KG1 (cell line): ENCODE data around the gene UPK3BL2.
"Not testable (repeated sequence)": the region's sequence is repeated elsewhere in the genome, so short reads cannot be mapped to it uniquely, and the experiment has no call there.

ENCODE experiments used
- DNase-seq: peaks from one replicate; lab custom pipeline; 2025; lab: John Stamatoyannopoulos, UW

UPK3BL2 gene, protein sequence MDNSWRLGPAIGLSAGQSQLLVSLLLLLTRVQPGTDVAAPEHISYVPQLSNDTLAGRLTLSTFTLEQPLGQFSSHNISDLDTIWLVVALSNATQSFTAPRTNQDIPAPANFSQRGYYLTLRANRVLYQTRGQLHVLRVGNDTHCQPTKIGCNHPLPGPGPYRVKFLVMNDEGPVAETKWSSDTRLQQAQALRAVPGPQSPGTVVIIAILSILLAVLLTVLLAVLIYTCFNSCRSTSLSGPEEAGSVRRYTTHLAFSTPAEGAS

DNA sequence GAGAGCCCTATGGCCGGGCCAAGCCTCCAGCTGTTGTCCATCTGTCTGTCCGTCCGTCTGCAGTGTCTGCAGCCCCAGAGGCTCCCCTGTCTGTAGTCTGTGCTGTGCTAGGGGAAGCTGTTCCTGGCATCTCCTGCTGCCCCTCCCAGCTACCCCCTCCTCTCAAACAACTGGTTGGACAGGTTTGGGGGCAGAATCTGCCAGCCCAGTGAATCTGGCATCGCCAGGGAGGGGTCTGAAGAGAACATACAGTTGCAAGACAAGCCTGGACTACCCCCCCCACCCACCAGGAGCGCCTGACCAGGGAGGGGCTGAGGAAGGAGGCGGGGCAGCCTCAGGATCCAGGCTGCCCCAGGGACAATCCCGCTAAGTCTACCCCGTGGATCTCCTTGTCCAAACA lies at the start of gene UPK3BL2:
Gene UPK3BL2, minus strand, starts transcription at position 101 of the 400 bp plus-strand sequence. Its CDS starts 60 bp downstream, at position 41.
- DNase-seq, result not testable (repeated sequence)

DNA sequence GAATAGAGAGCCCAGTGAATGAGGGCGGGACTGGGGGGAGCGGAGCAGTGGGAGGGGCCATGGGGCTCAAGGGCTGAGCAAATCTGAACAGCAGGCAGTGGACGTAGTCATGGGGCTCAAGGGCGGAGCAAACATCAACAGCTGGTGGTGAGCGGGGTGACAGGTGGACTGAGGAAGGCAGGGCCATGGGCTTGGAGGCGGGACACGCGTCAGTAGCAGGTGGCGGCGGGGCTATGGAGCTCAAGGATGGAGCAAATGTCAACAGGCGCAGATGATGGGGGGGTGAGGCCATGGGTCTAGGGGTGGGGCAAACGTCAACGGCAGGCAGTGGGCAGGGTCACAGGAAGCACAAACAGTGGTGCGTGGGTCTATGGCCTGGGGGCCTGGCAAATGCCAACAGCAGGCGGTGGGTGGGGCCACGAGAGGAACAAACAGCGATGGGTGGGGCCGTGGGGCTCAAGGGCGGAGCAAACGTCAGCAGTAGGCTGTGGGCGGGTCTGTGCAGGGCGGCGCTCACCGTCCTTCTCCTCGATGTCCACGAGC lies 49.1 kb upstream of the UPK3BL2 start:
- DNase-seq, result not testable (repeated sequence)

DNA sequence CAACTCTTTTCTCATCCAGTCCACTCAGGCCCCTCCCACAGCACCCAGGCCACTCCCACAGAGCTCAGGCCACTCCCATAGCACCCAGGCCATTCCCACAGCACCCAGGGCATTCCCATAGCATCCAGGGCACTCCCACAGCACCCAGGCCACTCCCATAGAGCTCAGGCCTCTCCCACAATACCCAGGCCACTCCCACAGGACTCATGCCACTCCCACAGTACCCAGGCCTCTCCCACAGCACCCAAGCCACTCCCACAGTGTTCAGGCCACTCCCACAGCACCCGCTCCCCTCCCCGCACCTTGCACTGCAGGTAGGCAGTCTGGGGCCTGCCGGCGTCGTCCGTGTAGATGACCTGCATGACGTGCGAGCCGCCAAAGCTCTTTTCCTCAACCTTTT lies 46.4 kb upstream of the UPK3BL2 start:
- not testable (repeated sequence) for DNase-seq

DNA sequence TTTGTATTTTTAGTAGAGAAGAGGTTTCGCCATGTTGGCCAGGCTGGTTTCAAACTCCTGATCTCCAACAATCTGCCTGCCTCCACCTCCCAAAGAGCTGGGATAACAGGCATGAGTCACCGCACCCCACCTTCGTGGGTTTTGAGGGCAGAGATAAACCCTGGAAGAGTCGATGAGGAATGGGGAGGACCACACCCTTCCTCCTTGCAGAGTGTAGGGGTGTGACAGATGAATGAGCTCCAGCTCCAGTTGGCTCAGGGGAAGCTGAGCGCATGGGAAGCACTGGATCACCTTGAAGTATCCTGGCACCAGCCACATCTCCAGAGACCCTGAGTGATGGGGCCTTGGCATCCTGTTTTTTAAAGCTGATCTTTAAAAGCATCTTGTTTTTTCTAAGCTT lies 40.0 kb upstream of the UPK3BL2 start:
- DNase-seq, result not testable (repeated sequence)

DNA sequence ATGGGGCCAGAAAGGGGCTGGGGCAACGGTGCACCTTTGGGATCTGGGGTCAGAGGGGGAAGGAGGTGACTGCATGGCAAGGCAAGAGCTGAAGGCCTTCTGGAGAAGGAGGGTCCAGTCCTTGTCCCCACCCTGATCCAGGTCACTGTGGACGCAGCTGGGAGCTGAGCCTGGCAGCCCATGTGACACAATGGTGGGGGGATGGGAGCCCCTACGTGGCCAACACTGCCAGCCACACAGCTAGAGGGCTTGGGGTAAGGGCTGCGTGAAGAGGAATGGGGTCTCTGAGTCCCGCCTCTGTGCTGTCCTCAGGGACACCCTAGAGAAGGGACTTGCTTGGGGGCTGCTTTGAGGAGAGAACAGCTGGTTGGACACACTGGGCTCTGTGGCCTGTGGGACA lies 38.2 kb upstream of the UPK3BL2 start:
- not testable (repeated sequence) for DNase-seq

DNA sequence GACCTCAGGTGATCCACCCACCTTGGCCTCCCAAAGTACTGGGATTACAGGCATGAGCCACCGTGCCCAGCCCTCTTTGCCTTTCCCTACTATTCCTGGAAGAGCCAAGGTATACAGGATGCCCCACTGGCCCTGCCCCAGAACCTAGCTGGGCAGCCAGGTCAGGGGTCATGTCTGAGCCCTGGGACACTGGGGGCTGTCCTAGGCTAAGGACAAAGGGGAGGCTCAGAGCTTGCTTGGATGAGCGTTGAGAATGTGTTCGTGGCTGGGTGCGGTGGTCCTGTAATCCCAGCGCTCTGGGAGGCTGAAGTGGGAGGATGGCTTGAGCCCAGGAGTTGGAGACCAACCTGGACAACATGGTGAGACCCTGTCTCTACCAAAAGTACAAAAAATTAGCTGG lies 35.0 kb upstream of the UPK3BL2 start:
- not testable (repeated sequence) for DNase-seq

DNA sequence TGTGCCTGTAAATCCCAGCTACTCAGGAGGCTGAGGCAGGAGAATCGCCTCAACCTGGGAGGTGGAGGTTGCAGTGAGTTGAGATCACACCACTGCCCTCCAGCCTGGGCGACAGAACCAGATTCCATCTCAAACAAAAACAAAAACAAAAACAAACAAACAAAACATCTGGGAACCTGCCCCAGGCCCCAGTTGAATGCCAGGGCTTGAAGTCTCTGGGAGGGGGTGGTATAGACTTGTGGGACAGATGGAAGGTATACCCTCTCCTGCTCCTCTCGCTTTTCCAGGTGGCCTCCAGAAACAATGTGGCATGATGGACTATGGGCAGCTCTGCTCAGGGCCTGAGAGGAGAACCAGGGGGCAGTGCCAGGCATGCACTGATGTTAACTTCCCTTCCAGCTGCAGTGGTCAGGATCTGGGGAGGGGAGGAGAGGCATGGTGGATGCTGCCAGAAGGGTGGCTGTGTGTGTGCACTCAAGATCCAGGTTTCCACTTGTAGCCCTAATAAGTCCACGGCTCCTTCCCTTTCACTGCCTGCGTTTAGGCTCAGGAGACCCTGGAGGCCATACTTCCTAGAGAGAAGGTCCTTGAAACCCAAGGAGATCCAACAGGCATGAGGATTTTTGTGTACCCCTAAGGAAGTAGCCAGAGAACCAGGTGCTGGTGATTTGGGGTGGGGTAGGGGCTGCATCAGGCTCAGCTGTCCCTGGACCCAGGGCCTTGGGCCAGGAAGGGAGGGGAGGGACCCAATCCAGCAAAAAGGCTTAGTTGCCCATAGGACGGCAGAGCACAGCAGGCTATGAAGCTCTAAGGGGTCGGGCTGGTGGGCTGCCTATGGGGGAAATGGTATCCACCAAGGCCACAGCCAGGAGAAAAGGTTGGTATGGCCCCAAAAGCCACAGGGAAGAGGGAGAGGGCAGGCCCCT lies 34.1 kb upstream of the UPK3BL2 start:
- DNase-seq, result not testable (repeated sequence)

DNA sequence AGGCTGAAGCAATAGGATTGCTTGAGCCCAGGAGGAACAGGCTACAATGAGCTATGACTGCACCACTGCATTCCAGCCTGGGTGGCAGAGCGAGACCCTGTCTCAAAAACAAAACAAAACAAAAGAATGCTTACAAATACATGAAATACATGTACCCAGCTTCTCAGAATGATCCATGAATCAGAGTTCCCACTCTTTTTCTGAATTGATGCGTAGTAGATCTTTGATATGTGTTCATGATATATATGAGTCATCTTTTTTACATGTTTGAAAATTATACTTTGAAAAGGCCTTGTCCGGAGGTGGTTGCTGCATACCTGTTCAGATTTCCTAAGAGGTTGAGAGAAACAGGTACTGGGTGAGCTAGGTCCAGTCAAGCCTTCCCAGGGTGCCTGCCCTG lies 32.9 kb upstream of the UPK3BL2 start:
- not testable (repeated sequence) for DNase-seq

DNA sequence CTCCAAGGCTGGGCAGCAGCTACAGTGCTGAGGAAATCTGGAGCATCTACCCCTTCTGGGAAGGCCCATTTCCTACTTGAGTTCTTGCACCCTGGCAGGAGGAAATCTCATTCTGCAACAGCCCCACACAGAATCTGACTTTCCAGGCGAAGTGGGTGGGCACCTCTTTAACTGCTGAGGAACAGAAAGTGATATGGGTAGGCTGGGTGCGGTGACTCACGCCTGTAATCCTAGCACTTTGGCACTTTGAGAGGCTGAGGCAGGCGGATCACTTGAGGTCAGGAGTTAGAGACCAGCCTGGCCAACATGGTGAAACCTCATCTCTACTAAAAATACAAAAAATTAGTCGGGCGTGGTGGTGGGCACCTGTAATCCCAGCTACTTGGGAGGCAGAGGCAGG lies 31.1 kb upstream of the UPK3BL2 start:
- DNase-seq, result not testable (repeated sequence)

DNA sequence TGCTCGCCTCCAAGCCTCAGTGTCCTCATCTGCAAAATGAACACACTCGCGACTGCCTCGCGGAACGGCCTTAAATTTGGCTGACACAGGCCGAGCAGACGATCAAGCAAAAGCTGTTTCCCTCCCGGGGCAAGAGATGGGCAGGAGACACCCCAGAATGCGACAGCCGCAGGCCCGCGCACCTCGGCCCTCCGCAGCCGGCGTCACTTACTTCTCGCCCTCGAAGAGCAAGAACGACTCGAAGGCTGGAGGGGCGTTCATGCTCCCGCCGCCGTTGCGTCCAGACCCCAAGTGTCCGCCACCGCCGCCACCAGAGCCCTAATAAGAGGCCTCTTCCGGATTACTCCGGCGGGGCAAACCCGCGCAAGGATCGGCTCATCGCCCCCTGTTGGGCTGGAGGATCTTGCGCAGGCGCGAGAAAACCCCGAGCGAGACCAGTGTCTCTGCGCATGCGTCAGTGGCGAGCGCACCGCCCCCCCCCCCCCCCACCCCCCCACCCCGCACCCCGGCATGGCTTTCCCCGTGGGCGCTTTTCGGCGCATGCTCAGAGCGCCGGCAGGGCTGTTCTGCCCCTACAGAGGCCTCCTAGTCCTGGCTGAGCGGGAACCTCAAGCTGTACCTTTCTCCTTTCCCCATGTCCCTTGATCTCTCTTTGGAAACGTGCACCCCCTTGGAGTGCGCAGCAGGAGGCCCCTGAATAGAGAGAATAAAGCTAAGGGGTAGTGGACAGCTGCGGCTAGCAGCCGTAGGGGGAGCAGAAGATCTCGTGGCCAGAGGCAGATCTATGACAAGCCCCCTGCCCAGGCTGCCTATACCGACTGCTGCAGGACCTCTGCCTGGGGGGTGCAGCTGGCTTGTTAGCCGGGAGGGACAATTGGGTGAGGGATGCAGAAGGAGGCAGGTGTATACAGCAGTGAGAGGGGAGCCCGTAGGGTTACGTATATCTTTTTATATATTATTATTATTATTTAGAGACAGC lies 29.1 kb upstream of the UPK3BL2 start, which contains the start of gene POLR2J3:
Gene POLR2J3, minus strand, starts transcription at position 323 of the 979 bp plus-strand sequence. Its CDS starts 62 bp downstream, at position 261.
- DNase-seq, result not testable (repeated sequence)

DNA sequence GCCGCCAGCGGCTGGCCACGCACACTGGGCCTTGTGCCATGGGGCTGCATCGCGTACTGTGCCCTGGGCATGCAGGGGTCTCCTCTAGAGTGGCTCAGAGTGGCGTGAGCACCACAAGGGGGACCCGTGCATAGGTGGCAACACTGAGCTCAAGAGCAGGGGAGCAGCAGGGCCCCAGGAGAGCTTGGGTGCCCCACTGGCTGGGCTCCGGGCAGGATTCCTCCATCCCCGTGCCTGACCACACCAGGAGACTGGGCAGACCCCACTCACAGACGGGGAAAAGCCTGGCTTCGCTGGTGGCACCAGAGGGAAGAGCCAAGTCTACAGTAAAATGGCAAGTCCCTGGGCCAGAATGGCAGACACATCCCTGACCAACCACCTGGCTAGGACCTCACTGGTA lies 25.1 kb upstream of the UPK3BL2 start:
- DNase-seq, result not testable (repeated sequence)

DNA sequence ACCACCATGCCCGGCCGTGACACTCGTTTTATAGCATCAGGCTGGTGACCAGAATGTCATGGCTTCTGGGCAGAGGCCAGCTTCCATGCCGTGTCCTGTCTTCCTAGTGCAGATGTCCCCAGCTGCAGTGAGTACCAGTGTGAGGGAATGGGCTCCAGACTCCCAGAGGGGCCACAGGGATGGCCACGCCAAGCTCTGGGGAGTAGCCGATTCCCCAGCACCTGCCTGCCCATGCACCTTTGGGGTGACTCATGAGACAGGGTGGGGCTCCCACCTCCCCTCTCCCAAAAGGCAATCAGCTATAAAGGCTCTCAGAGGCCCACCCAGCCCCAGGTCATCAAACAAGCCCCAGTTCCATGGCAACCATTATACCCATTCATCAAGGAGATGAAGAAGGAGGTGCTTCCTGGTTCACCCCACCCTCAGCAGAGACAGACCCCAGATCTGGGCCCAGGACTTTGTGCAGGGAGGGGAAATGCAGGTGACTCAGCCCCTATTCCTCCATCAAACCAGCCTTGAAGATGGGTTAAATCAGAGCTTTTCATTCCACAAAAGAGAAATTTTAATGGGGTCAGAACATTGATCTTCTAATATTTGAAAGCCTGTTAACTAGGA lies 7.4 kb upstream of the UPK3BL2 start, which contains the start of gene SPDYE2:
Gene SPDYE2, plus strand, starts transcription at position 419 of the 615 bp plus-strand sequence. CDS start 2,030 bp downstream, outside the sequence.
- not testable (repeated sequence) for DNase-seq

DNA sequence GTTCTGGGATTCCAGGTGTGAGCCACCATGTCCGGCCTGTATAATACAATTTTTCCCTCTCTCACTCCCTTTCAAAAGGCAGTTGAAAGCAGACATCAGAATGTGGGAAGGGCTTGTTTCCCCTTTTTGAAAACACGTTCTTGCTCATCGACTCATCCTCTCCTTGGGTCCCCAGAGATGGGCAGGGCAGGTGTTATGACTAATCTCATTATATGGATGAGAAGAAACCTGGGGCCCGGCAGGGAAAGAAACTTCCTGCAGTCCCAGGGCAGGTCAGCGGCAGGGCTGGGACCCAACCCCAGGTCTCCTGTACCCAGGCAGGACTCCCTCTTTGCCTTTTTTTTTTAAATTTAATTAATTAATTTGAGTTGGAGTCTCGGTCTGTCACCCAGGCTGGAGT lies 2.9 kb upstream of the UPK3BL2 start:
- DNase-seq, result not testable (repeated sequence)

DNA sequence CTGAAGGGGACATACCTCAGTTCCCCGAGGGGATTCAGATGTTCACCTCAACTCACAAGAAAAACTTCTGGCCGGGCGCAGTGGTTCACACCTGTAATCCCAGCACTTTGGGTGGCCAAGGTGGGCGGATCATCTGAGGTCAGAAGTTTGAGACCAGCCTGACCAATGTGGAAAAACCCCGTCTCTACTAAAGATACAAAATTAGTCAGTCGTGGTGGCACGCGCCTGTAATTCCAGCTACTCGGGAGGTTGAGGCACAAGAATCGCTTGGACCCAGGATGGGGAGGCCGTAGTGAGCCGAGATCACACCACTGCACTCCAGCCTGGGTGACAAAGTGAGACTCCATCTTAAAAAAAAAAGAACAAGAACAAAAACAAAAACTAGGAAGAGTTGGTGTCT lies 1.8 kb upstream of the UPK3BL2 start:
- DNase-seq, result not testable (repeated sequence)

DNA sequence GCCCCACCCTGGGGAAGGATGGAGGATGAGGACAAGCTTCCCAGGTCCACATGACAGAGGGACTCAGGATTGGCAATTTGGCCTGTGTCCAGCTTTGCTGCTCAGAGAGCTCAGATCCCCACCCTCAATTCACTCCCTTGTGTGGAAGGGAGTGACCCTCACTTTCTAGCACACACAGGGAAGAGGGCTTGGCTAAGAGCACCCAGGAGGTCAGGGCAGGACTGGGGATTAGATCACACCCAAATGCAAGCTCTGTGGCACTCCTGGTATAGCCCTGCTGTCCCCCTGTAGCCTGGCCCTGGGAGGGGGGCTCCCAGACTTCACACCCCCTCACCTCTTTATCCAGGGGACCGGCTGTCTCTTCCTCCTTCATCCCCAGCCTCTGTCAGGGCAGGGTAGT lies 876 bp upstream of the UPK3BL2 start:
- not testable (repeated sequence) for DNase-seq

DNA sequence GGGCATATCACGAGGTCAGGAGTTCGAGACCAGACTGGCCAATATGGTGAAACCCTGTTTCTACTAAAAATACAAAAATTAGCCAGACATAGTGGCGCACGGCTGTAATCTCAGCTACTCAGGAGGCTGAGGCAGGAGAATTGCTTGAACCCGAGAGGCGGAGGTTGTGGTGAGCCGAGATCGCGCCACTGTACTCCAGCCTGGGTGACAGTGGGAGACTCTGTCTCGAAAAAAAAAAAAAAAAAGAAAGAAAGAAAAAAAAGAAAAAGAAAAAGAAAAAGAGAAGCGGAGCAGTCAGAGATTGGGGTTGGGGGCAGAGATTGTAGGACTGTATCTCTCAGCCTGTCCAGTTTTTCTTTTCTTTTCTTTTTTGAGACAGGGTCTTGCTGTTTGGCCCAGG lies 725 bp downstream of the UPK3BL2 start:
- DNase-seq, result not testable (repeated sequence)

DNA sequence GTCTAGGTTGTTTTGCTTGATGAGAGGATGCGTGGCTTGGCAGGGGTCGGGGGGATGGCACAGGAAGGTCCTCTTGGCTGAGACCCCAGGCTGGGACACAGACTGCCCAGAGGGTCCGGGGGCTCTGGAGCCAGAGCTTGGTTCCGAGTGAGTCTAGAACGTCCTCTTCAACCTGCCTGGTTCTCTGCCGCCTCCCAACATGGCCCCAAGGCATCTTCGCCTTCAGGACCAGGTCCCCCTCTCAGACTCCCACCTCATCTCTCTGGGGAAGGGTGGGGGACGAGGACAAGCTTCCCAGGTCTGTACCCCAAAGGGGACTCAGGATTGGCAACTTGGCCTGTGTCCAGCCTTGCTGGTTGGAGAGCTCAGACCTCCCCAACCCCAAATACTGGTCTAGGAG lies 1.4 kb downstream of the UPK3BL2 start:
- DNase-seq, result not testable (repeated sequence)

DNA sequence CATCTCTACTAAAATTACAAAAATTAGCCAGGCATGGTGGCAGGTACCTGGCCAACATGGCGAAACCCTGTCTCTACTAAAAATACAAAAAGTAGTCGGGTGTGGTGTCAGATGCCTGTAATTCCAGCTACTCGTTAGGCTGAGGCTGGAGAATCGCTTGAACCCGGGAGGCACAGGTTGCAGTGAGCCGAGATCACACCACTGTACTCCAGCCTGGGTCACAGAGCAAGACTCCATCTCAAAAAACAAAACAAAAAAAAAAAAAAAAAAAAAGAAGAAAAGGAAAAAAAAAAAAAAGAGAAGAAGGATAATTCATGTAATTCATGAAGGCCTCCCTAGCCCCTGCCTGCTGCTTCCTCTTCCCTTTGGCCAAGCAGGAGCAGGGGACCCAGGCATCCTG lies 2.9 kb downstream of the UPK3BL2 start:
- not testable (repeated sequence) for DNase-seq

DNA sequence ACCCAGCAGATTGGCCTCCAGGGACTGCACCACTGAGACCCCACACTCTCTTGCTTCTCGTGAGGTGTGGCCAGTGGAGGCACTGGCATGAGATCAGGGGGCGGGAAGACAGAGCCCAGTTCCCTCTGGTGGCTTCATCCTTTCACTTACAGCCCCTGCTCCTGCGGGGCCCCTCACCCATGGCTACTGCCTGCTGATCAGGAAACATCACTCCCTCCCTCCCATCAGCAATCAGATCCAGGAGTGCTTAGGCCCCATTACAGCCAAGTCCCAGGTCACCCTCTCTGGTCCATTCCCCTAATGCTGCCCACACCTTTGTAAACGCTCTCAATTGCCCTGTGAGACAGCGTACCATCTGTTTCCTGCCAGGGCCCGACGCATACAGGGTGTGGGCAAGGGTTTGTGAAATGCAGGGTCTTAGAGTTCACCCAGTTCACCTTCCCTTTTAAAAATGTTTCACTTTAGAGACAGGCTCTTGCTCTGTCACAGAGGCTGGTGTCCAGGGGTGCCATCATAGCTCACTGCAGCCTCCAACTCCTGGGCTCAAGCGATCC lies 8.4 kb downstream of the UPK3BL2 start:
- not testable (repeated sequence) for DNase-seq

DNA sequence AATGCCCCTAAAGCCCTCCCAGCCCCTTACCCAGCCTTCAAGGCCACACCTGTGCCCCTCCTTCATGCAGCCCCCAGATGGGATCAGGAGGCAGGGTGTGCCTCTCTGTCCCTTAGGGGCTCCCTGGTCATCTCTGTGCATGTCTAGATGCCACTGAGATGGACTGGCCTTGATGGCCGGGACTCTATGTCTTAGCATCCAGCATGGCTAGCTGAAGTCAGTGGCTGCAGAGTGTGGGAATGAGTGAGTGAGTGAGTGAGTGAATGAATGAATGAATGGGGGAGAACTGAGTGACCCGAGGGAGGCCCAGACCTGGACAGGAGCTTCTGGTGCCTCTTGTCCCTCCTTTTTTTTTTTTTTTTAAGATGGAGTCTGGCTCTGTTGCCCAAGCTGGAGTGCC lies 11.4 kb downstream of the UPK3BL2 start:
- DNase-seq, result not testable (repeated sequence)
